H9 (cell line): Measurements from ENCODE around the gene TRIM10. TPM values are rescaled to one million over a fixed set of nuclear protein-coding genes. Genes with fewer than 3 reads are reported as not detected.

Source experiments
- DNase-seq: peaks from one replicate; pipeline ENCODE4 v3.0.0-alpha.2; 2017
- H2AFZ ChIP-seq: one replicate; pipeline ENCODE4 v1.6.1; 2013; ENCODE audit warnings: mild to moderate bottlenecking, low read length, control low read depth, moderate library complexity
- H2AK5ac ChIP-seq: 2 replicates; pipeline ENCODE4 v1.6.1; 2013; ENCODE audit warnings: low read length, control low read depth, mixed read lengths; ENCODE audit not compliant: insufficient read length
- H2BK120ac ChIP-seq: one replicate; pipeline ENCODE4 v1.6.1; 2013; ENCODE audit warnings: low read depth, mild to moderate bottlenecking, low read length, control low read depth, inconsistent platforms; ENCODE audit not compliant: poor library complexity, severe bottlenecking
- H2BK12ac ChIP-seq: 2 replicates; pipeline ENCODE4 v1.6.1; 2013; ENCODE audit warnings: low read length, control low read depth, mixed read lengths, low read depth; ENCODE audit not compliant: insufficient read length
- H2BK15ac ChIP-seq: 2 replicates; pipeline ENCODE4 v1.6.1; 2013; ENCODE audit warnings: low read depth, low read length, control low read depth
- H2BK20ac ChIP-seq: one replicate; pipeline ENCODE4 v1.6.1; 2013; ENCODE audit warnings: low read depth, mild to moderate bottlenecking, low read length, control low read depth, inconsistent platforms; ENCODE audit not compliant: poor library complexity, severe bottlenecking
- H2BK5ac ChIP-seq: 2 replicates; pipeline ENCODE4 v1.6.1; 2013; ENCODE audit warnings: low read length, control low read depth, mixed read lengths; ENCODE audit not compliant: insufficient read length
- H3K14ac ChIP-seq: 2 replicates; pipeline ENCODE4 v1.6.1; 2013; ENCODE audit warnings: low read length, control low read depth; ENCODE audit not compliant: insufficient read depth
- H3K18ac ChIP-seq: 2 replicates; pipeline ENCODE4 v1.6.1; 2013; ENCODE audit warnings: low read depth, mild to moderate bottlenecking, mixed read lengths, low read length, control low read depth; ENCODE audit not compliant: insufficient read length
- H3K23ac ChIP-seq: 2 replicates; pipeline ENCODE4 v1.6.1; 2013; ENCODE audit warnings: low read length, control low read depth, mixed read lengths, low read depth; ENCODE audit not compliant: insufficient read length
- H3K23me2 ChIP-seq: 2 replicates; pipeline ENCODE4 v1.6.1; 2013; ENCODE audit warnings: low read depth, mild to moderate bottlenecking, mixed read lengths, low read length, control low read depth; ENCODE audit not compliant: insufficient read length, poor library complexity, severe bottlenecking
- H3K27ac ChIP-seq: 2 replicates; pipeline ENCODE4 v1.5.1; 2013; ENCODE audit warnings: low read length, control low read depth, mixed read lengths, low read depth; ENCODE audit not compliant: insufficient read length
- H3K27me3 ChIP-seq: 2 replicates; pipeline ENCODE4 v1.6.1; 2013; ENCODE audit warnings: low read length, control low read depth, inconsistent platforms; ENCODE audit not compliant: insufficient read depth
- H3K4ac ChIP-seq: 2 replicates; pipeline ENCODE4 v1.6.1; 2013; ENCODE audit warnings: low read depth, mild to moderate bottlenecking, control low read depth, inconsistent platforms, low read length, moderate library complexity
- H3K4me1 ChIP-seq: 2 replicates; pipeline ENCODE4 v1.6.1; 2013; ENCODE audit warnings: low read length, control low read depth, inconsistent platforms; ENCODE audit not compliant: insufficient read depth
- H3K4me2 ChIP-seq: 2 replicates; pipeline ENCODE4 v1.6.1; 2013; ENCODE audit warnings: low read length, control low read depth, mixed read lengths; ENCODE audit not compliant: insufficient read length, insufficient read depth
- H3K56ac ChIP-seq: 2 replicates; pipeline ENCODE4 v1.6.1; 2013; ENCODE audit warnings: low read depth, mild to moderate bottlenecking, mixed read lengths, low read length, control low read depth; ENCODE audit not compliant: insufficient read length
- H3K79me1 ChIP-seq: 2 replicates; pipeline ENCODE4 v1.6.1; 2013; ENCODE audit warnings: low read depth, mild to moderate bottlenecking, moderate library complexity, low read length, control low read depth, inconsistent platforms; ENCODE audit not compliant: insufficient read depth, poor library complexity, severe bottlenecking
- H3K79me2 ChIP-seq: 2 replicates; pipeline ENCODE4 v1.6.1; 2013; ENCODE audit warnings: low read length, control low read depth, inconsistent platforms; ENCODE audit not compliant: insufficient read depth
- H3K9ac ChIP-seq: 2 replicates; pipeline ENCODE4 v1.6.1; 2013; ENCODE audit warnings: low read length, control low read depth, mixed read lengths; ENCODE audit not compliant: insufficient read length; ENCODE audit errors: extremely low read depth
- H3K9me3 ChIP-seq: one replicate; pipeline ENCODE4 v1.6.1; 2013; ENCODE audit warnings: low read depth, low read length, inconsistent platforms; ENCODE audit not compliant: control insufficient read depth
- H3T11ph ChIP-seq: one replicate; pipeline ENCODE4 v1.6.1; 2013; ENCODE audit warnings: mild to moderate bottlenecking, low read length, control low read depth, inconsistent platforms
- H4K20me1 ChIP-seq: one replicate; pipeline ENCODE4 v1.6.1; 2013; ENCODE audit not compliant: control insufficient read depth, insufficient read length, insufficient read depth
- H4K5ac ChIP-seq: 2 replicates; pipeline ENCODE4 v1.6.1; 2013; ENCODE audit warnings: low read depth, mild to moderate bottlenecking, mixed read lengths, low read length, control low read depth; ENCODE audit not compliant: insufficient read length
- H4K8ac ChIP-seq: replicated peaks from 2 replicates; pipeline ENCODE4 v1.6.1; 2013; ENCODE audit warnings: low read length, control low read depth, mixed read lengths, low read depth; ENCODE audit not compliant: insufficient read length
- H4K91ac ChIP-seq: 2 replicates; pipeline ENCODE4 v1.6.1; 2013; ENCODE audit warnings: low read depth, mild to moderate bottlenecking, moderate library complexity, mixed read lengths, low read length, control low read depth; ENCODE audit not compliant: insufficient read length
- H3K27ac Mint-ChIP-seq, 3 experiments: 2 replicates in 2 of 3; 3 replicates in 1 of 3; pipeline ENCODE4 v1.8.0; 2020 to 2021; ENCODE audit warnings: mixed read lengths in 3 of 3, mild to moderate bottlenecking in 1 of 3, moderate library complexity in 1 of 3
- H3K27me3 Mint-ChIP-seq: 2 replicates; pipeline ENCODE4 v1.8.0; 2021; ENCODE audit warnings: low read depth, mild to moderate bottlenecking, moderate library complexity, mixed read lengths
- H3K36me3 Mint-ChIP-seq, 3 experiments: 2 replicates in 2 of 3; 3 replicates in 1 of 3; pipeline ENCODE4 v1.8.0; 2020 to 2021; ENCODE audit warnings: low read depth in 3 of 3, mixed read lengths in 3 of 3; ENCODE audit not compliant: insufficient read depth in 1 of 3
- H3K4me1 Mint-ChIP-seq, 2 experiments: 2 replicates each; pipeline ENCODE4 v1.8.0; 2020; ENCODE audit warnings: mixed read lengths in 2 of 2
- H3K4me3 Mint-ChIP-seq, 2 experiments: 2 replicates in 1 of 2; 3 replicates in 1 of 2; pipeline ENCODE4 v1.8.0; 2020 to 2021; ENCODE audit warnings: mild to moderate bottlenecking in 2 of 2, mixed read lengths in 2 of 2, moderate library complexity in 1 of 2
- H3K9me3 Mint-ChIP-seq, 2 experiments: 2 replicates in 1 of 2; 3 replicates in 1 of 2; pipeline ENCODE4 v1.8.0; 2020; ENCODE audit warnings: mild to moderate bottlenecking in 2 of 2, mixed read lengths in 2 of 2, moderate library complexity in 1 of 2
- CTCF ChIP-seq: fragments of 200-600 bp; sonication (generic); conservative IDR thresholded peaks from 3 replicates; pipeline ENCODE4 v1.8.0; 2021; ENCODE audit warnings: antibody characterized with exemption, mild to moderate bottlenecking
- WGBS: extraction: QIAGEN DNeasy Blood & Tissue Kit; methylation state at CpG from one replicate; pipeline ENCODE4 v1.1.7; 2013; ENCODE audit warnings: missing lambda C conversion rate, low lambda C conversion rate, mixed read lengths; ENCODE audit not compliant: insufficient read length; ENCODE audit errors: extremely low coverage; 5-methylcytosine and 5-hydroxymethylcytosine counted together
- total RNA-seq: library from RNA; stranded (reverse); gene quantifications from 2 replicates; pipeline ENCODE4 v1.2.1, GENCODE V29; 2021

TRIM10 gene
- total RNA-seq, 1 experiment from 2014 or later = 0.07 TPM

- WGBS = no CpG with 5 or more reads among the region's 7 CpGs
- peaks cover 10 to 12% of the 10 kb centered on the region in 2 experiments for H3K4me1 Mint-ChIP-seq
- no peak for TF ChIP-seq CTCF
- Histone ChIP-seq H3K23ac (no peak overlapping the region), H3K4me1 (peaks cover 3% of the 10 kb centered on the region; the same call in 1 of the 2 replicates), H3K27me3 (no peaks in the 10 kb centered on the region), H2AK5ac (no peak overlapping the region), H3K4ac (no peak overlapping the region), H3K4me2 (no peak overlapping the region), H4K8ac (no peak overlapping the region), H4K5ac (no peak overlapping the region), H3K56ac (no peak overlapping the region), H3K18ac (no peak overlapping the region), H2AFZ (no peak overlapping the region), H2BK12ac (no peak overlapping the region), H2BK15ac (no peak overlapping the region), H2BK20ac (no peak overlapping the region), H3K9ac (no peak overlapping the region), H3T11ph (no peak overlapping the region), H3K23me2 (no peaks in the 10 kb centered on the region), H3K14ac (no peak overlapping the region), H4K20me1 (no peaks in the 10 kb centered on the region), H3K9me3 (no peaks in the 10 kb centered on the region), H3K79me2 (no peaks in the 10 kb centered on the region), H3K79me1 (no peaks in the 10 kb centered on the region), H2BK5ac (no peak overlapping the region), H2BK120ac (no peak overlapping the region), H3K27ac (no peak overlapping the region), H4K91ac (no peak overlapping the region)
- H3K27ac Mint-ChIP-seq = no peak overlapping the region
- H3K9me3 Mint-ChIP-seq = no peaks in the 10 kb centered on the region
- no peaks in the 10 kb centered on the region for H3K36me3 Mint-ChIP-seq
- H3K4me3 Mint-ChIP-seq = no peak overlapping the region
- no peak for DNase-seq
- peaks cover 51% of the 10 kb centered on the region for H3K27me3 Mint-ChIP-seq
Measured at GRCh38 chr6:30149858-30150550, 11.0 kb downstream of the TRIM10 start.
